ENCODE measurements around the gene GOLGA3. TPM values are rescaled to one million over a fixed set of nuclear protein-coding genes. Genes with fewer than 3 reads are reported as not detected.

GOLGA3 gene
- total and polyA plus RNA-seq, 9 of the 15 experiments (the other 6 are each of a cell fraction or from before 2014, with no cell fraction given): 1.9 to 48.1 (median 18.4) TPM

DNA sequence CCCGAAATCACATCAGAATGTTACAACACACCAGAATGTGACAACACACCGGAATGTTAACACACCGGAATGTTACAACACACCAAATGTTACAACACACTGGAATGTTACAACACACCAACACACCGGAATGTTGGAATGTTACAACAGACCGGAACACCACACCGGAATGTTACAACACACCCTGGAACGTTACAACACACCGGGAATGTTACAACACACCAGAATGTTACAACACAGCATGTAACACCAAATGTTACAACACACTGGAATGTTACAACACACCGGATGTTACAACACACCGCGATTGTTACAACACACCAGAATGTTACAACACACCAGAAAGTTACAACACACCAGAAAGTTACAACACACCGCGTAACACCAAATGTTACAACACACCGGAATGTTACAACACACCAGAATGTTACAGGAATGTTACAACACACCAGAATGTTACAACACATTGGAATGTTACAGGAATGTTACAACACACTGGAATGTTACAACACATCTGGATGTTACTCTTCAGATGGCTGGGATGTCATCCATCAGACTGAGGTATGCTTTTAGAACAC lies 37.7 kb upstream of the GOLGA3 start (continued):
- TF ChIP-seq, protein P1, sequence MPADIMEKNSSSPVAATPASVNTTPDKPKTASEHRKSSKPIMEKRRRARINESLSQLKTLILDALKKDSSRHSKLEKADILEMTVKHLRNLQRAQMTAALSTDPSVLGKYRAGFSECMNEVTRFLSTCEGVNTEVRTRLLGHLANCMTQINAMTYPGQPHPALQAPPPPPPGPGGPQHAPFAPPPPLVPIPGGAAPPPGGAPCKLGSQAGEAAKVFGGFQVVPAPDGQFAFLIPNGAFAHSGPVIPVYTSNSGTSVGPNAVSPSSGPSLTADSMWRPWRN (IDR thresholded peaks at IDR 0.05; ENCODE audit: low read depth): no peak
- TF ChIP-seq, protein P2, sequence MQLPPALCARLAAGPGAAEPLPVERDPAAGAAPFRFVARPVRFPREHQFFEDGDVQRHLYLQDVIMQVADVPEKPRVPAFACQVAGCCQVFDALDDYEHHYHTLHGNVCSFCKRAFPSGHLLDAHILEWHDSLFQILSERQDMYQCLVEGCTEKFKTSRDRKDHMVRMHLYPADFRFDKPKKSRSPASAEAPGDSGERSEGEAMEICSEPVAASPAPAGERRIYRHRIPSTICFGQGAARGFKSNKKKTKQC (CRISPR knock-in tag; IDR thresholded peaks at IDR 0.05): no peak
- TF ChIP-seq, protein P3, sequence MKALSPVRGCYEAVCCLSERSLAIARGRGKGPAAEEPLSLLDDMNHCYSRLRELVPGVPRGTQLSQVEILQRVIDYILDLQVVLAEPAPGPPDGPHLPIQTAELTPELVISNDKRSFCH (CRISPR knock-in tag; IDR thresholded peaks at IDR 0.05): no peak
- TF ChIP-seq, protein P3 (tag; IDR thresholded peaks at IDR 0.05): no peak
- no peak for TF ChIP-seq MCM3 (IDR thresholded peaks at IDR 0.05)
- TF ChIP-seq, protein P4, sequence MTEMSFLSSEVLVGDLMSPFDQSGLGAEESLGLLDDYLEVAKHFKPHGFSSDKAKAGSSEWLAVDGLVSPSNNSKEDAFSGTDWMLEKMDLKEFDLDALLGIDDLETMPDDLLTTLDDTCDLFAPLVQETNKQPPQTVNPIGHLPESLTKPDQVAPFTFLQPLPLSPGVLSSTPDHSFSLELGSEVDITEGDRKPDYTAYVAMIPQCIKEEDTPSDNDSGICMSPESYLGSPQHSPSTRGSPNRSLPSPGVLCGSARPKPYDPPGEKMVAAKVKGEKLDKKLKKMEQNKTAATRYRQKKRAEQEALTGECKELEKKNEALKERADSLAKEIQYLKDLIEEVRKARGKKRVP (CRISPR knock-in tag; IDR thresholded peaks at IDR 0.05): no peak
- TF ChIP-seq ZZZ3 (IDR thresholded peaks at IDR 0.05): no peak
- TF ChIP-seq EZH2 (IDR thresholded peaks at IDR 0.05; ENCODE audit: borderline replicate concordance, low read depth, low read length): no peak
- TF ChIP-seq CEBPG (CRISPR knock-in tag; IDR thresholded peaks at IDR 0.05): 0 out of 2 replicates have a peak, but pooled peaks have one; percentile 41
- peak; percentile 74 to 86 for TF ChIP-seq CEBPG (tag; conservative IDR thresholded peaks at IDR 0.05 in 1 of 2, IDR thresholded peaks at IDR 0.05 in 1 of 2)
- no peak for TF ChIP-seq ZNF445 (CRISPR knock-in tag; IDR thresholded peaks at IDR 0.05; ENCODE audit: low read depth)
- TF ChIP-seq ADNP (tag; IDR thresholded peaks at IDR 0.05): no peak
- no peak for TF ChIP-seq SMARCA4 (IDR thresholded peaks at IDR 0.05)
- TF ChIP-seq ELF1 (tag; IDR thresholded peaks at IDR 0.05): no peak
